Endothelial cell of umbilical vein (primary cell): ENCODE measurements around the gene RYR1.

Experiments used
- EZH2 ChIP-seq: IDR thresholded peaks from 2 replicates; pipeline ENCODE4 v1.6.1; 2012; ENCODE audit warnings: borderline replicate concordance, low read depth, mild to moderate bottlenecking, moderate library complexity, low read length, inconsistent platforms; ENCODE audit not compliant: severe bottlenecking
- JUN ChIP-seq: IDR thresholded peaks from 2 replicates; pipeline ENCODE4 v1.6.1; 2011; ENCODE audit warnings: borderline replicate concordance, low read depth; ENCODE audit not compliant: insufficient read length, insufficient read depth
- MYC ChIP-seq: IDR thresholded peaks from one replicate; pipeline ENCODE4 v1.6.1; 2011; ENCODE audit warnings: mild to moderate bottlenecking, low read depth, low read length
- POLR2A ChIP-seq: IDR thresholded peaks from 2 replicates; pipeline ENCODE4 v1.6.1; 2012; ENCODE audit warnings: low read depth, mild to moderate bottlenecking, control low read depth, low read length
- POLR2AphosphoS5 ChIP-seq: IDR thresholded peaks from 2 replicates; pipeline ENCODE4 v1.6.1; 2012; ENCODE audit warnings: low read depth, mild to moderate bottlenecking, control low read depth, low read length, moderate library complexity; ENCODE audit not compliant: insufficient read depth
- TF ChIP-seq, protein P1 (sequence below), 2 donors: IDR thresholded peaks; 1 replicate in 1 of 2; 2 replicates in 1 of 2; pipeline ENCODE4 v1.5.1; 2011; ENCODE audit warnings: low read length in 2 of 2, mild to moderate bottlenecking in 2 of 2, moderate library complexity in 2 of 2, control low read depth in 1 of 2, inconsistent platforms in 1 of 2, low read depth in 1 of 2; ENCODE audit not compliant: insufficient read depth in 1 of 2; ENCODE audit errors: extremely low read depth in 1 of 2
- TF ChIP-seq, protein P2 (sequence below): IDR thresholded peaks from 2 replicates; pipeline ENCODE4 v1.6.1; 2011; ENCODE audit not compliant: insufficient read depth, insufficient read length

DNA sequence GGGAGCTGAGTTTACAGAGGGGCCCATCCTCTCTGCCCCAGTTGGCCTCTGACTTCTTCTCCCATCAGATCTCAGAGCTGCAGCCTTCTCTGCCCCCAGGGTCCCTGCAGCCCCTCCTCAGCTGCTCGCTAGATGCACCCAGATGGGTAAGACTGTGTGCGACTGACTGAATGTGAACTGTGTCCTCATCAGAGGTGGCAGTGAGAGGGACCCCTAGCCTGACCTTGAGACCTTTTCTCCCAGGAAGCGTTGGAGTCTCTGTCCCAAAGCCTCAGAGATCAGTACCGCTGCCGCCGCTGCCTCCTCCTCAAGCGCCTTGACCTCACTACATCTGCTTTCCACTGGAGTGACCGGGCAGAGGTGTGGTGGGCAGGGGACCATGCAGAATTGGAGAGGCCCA is 28.2 kb upstream of the RYR1 start:
- TF ChIP-seq, protein P1, sequence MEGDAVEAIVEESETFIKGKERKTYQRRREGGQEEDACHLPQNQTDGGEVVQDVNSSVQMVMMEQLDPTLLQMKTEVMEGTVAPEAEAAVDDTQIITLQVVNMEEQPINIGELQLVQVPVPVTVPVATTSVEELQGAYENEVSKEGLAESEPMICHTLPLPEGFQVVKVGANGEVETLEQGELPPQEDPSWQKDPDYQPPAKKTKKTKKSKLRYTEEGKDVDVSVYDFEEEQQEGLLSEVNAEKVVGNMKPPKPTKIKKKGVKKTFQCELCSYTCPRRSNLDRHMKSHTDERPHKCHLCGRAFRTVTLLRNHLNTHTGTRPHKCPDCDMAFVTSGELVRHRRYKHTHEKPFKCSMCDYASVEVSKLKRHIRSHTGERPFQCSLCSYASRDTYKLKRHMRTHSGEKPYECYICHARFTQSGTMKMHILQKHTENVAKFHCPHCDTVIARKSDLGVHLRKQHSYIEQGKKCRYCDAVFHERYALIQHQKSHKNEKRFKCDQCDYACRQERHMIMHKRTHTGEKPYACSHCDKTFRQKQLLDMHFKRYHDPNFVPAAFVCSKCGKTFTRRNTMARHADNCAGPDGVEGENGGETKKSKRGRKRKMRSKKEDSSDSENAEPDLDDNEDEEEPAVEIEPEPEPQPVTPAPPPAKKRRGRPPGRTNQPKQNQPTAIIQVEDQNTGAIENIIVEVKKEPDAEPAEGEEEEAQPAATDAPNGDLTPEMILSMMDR (IDR thresholded peaks at IDR 0.05; ENCODE audit: extremely low read depth in 1 of 2, insufficient read depth in 1 of 2, low read depth in 1 of 2, low read length in 2 of 2), result no peak
- TF ChIP-seq EZH2, result no peak
- TF ChIP-seq, protein P2, sequence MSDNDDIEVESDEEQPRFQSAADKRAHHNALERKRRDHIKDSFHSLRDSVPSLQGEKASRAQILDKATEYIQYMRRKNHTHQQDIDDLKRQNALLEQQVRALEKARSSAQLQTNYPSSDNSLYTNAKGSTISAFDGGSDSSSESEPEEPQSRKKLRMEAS, result no peak
- no peak for TF ChIP-seq POLR2AphosphoS5
- no peak for TF ChIP-seq POLR2A
- no peak for TF ChIP-seq JUN
- TF ChIP-seq MYC, result no peak
